Epithelial cell of proximal tubule (primary cell): ENCODE measurements around the gene TNK2. TPM values are rescaled to one million over a fixed set of nuclear protein-coding genes. Genes with fewer than 3 reads are reported as not detected.

ENCODE experiments used
- DNase-seq: peaks from one replicate; pipeline ENCODE4 v3.0.0-alpha.2; 2011; ENCODE audit warnings: low read depth
- H3K4me3 ChIP-seq: 2 replicates; pipeline ENCODE4 v1.5.1; 2011; ENCODE audit warnings: low read depth, mild to moderate bottlenecking, low read length
- total RNA-seq: library from RNA; depleted of rRNA; stranded (reverse); fragments of >200 nt; gene quantifications from 2 replicates; pipeline ENCODE4 v1.2.3, GENCODE V29; 2015
- TF ChIP-seq, protein P1 (sequence below): conservative IDR thresholded peaks from 2 replicates; pipeline ENCODE4 v1.5.1; 2012; ENCODE audit warnings: low read depth, mild to moderate bottlenecking, low read length

The TNK2 gene
- total RNA-seq, 1 donor from 2014 or later: 21.0 TPM

DNA sequence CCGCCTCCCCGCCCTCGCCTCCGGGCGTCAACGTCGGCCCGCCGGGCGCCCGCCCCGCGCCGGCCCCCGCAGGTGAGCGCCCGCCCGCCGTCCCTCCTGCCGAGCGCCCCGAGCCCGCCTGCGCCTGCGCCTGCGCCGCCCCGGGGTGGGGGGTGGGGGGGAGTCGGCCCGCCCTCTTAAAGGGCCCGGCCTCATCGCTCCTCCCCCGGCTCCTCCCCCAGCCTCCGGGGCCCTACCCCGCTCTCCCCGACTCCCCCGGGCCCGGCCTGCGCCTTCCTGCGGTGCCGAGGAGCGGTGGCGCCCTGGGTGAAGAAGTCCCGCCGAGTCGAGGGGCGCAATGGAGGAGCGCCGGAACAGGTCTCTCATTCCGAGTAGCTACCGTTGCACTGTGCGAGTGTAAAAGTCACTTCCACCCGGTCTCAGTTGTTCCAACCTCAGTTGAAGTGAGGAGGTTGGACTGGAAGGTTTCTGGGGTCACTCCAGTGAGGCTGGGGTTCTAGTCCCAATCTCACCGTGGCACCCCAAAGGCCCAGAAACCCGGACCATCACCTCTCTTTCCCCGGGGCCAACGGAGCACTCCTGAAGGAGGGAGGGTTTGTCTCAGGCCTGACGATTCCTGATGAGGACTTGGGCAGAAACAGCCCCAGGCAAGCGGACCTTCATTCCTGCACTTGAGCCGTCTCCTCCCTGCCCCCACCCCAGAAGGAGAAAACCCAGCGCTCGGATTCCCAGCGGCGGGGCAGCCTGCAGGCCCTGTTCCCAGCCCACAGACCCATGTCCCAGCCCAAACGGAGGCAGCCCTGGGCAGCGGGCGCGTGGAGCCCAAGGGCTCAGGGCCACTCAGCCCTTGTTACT, 1.5 kb upstream of the TNK2 start:
- DNase-seq: no peak
- TF ChIP-seq, protein P1, sequence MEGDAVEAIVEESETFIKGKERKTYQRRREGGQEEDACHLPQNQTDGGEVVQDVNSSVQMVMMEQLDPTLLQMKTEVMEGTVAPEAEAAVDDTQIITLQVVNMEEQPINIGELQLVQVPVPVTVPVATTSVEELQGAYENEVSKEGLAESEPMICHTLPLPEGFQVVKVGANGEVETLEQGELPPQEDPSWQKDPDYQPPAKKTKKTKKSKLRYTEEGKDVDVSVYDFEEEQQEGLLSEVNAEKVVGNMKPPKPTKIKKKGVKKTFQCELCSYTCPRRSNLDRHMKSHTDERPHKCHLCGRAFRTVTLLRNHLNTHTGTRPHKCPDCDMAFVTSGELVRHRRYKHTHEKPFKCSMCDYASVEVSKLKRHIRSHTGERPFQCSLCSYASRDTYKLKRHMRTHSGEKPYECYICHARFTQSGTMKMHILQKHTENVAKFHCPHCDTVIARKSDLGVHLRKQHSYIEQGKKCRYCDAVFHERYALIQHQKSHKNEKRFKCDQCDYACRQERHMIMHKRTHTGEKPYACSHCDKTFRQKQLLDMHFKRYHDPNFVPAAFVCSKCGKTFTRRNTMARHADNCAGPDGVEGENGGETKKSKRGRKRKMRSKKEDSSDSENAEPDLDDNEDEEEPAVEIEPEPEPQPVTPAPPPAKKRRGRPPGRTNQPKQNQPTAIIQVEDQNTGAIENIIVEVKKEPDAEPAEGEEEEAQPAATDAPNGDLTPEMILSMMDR: no peak

DNA sequence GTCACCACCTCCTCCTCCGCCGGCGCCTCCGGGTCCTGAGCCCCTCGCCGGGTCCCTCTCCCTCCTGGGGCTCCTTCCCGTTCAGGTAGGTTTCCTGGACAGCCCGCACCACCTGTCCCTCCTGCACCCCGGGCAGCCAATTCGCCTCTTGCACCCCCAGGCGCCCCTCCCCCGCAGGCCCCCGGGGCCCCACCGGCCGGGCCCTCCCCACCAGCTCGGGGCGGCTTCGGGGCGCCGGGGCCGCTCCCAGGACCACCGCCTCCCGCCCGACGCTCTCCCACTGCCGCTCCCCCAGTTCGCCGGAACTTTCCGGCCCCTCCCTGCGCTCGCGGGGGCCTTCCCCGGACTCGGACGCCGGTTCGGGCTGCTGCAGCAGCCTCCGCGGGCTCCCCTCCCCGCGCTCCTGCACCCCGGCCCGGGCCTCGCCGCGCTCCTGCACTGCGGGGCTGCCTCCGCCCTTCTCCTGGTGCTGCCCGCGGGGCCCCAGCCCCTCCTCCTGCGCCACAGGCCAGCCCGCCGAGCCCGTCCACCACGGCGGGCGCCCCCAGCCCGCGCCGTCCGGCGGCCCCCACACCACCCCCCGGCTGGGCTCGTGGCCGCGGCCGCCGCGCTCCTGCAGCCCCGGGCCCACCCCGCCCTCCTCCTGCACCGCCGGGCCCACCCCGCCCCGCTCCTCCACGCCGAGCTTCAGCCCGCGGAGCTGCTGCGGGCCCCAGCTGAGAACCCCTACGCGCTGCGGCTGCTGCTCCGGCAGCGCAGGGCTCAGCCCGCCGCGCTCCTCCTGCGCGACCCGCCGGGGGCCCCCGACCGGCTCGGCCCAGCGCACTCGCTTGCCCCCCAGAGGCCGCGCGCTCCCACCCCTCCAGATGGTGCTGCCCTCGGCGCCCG, 587 bp upstream of the TNK2 start:
- peak overlapping the region; percentile 55 for H3K4me3 ChIP-seq
- no peak for DNase-seq
- TF ChIP-seq, protein P1: no peak

More for the DNA sequence above, 1.5 kb upstream of the TNK2 start:
- peak overlapping the region; percentile 61 for H3K4me3 ChIP-seq

DNA sequence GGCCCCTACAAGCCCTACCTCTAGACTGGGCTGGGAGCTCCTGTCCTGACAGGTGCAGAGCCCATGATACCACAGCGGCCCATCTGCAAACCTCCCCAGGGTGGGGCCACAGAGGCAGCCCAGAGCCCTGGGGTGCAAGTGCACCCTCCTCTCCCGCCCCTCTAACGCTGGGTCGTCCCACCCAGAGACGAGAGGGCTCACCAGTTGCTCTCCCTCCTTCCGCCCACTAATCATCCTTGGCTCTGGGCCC, 742 bp downstream of the TNK2 start:
- no peak for DNase-seq
- no peak overlapping the region for H3K4me3 ChIP-seq
- TF ChIP-seq, protein P1: no peak

DNA sequence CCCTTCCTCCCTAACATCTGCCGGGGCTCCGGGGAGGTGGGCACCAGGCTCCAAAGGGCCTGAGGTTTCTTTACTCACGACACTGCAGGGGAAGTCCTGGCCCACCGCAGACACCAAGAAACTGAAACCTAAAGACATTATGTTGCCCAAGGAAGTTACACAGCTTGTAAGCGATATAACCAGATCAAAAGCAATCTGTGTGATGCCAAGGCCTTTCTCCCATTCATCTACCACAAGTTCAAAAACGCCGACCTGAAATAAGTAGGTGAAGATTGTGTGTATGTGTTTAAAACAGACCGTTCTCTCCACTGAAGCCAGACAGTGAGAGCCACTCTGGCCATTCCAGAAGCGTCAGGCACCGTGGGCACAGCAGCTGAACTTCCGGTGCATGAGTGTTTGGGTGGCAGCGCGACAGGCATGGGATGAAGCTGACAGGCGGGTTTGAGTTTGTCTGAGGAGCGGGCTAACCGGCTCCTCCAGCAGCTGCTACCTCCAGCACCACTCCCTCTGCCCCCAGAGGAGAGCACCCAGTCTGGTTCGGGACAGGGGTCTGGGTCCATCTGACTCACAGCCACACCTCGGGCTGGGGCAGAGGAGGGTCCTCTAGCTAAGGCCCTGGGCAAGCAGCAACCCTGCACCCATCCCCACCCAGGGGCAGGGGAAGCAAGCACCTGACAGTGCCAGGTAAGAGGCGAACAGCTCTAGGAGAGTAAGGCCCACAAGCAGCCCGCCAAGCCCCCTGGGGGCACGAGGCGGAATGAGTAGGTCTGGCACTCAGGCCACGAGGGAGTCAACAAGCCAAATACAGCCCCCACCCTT, 1.3 kb downstream of the TNK2 start:
- DNase-seq: no peak
- no peak overlapping the region for H3K4me3 ChIP-seq
- TF ChIP-seq, protein P1: no peak

DNA sequence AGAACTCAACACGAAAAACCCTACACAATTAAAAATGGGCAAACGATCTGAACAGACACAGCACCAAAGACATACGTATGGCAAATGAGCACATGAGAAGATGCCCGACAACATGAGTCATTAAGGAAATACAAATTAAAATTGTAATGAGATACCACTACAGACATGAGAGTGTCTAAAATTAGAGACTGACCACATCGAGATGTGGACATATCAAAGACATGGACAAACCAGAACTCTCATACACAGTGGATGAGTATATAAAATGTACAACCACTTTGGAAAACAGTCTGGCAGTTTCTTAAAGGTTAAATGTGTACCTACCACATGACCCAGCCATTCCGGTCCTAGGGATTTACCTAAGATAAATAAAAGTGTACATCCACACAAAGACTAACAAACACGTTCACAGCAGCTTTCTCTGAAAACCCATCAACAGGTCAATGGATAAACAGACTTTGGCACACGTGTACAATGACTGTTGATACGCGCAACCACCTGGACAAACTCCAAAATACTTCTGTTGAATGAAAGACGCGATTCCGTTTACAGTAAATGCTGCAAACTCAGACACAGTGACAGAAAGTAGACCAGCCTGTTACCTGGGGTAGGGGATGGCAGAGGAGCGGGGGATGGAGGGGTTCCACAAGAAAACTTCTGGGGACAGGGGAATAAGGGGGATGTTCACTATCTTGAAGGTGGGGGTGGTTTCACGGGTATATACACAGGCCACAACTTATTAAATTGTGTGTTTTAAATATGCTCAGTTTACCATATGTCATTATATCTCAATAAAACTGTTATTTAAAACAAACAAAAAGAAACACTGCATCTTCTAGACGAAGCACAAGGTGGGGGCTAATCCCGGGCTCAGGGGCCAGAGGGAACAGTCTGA, 2.1 kb downstream of the TNK2 start:
- TF ChIP-seq, protein P1: no peak
- no peak overlapping the region for H3K4me3 ChIP-seq
- no peak for DNase-seq

DNA sequence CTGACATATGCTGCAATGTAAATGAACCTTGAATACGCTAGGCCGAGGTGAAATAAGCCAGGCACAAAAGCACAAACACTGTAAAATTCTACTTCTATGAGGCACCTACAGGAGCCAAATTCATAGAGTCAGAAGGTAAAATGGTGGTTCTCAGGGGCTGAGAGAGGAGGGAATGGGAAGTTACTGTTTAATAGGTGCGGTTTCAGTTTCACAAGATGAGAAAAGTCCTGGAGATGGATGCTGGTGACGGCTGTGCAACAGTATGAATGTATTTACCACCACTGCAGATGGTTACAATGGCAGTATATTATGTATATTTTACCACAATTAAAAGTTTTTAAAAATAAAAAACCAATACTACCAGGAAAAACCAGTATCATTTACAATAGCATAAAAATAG, 4.0 kb downstream of the TNK2 start:
- TF ChIP-seq, protein P1: no peak
- no peak overlapping the region for H3K4me3 ChIP-seq
- no peak for DNase-seq
